OCI-M1 (cell line): Measurements from ENCODE around the gene ZFYVE28.

Experiments used
- DNase-seq: peaks from one replicate; lab custom pipeline; 2025; lab: John Stamatoyannopoulos, UW

Gene ZFYVE28

DNA sequence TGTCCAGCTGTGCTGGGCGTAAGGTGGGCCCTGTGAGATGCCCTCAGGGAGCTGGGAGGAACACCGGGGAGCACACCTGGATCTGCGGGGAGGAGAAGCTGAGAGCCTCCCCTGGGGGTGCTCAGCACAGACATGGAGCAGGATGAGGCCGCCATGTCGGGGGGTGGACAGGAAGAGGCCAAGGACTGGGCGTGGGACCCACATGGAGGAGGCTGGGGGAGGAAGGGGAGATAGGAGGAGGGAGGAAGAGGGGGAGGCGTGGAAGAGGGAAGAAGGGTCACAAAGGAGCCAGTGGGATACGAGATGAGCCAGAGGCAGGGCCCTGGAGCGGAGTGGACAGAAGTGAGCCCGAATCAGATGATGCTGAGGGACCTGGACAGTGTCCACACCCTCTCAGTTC lies 66.3 kb downstream of the ZFYVE28 start:
- DNase-seq, result no peak

DNA sequence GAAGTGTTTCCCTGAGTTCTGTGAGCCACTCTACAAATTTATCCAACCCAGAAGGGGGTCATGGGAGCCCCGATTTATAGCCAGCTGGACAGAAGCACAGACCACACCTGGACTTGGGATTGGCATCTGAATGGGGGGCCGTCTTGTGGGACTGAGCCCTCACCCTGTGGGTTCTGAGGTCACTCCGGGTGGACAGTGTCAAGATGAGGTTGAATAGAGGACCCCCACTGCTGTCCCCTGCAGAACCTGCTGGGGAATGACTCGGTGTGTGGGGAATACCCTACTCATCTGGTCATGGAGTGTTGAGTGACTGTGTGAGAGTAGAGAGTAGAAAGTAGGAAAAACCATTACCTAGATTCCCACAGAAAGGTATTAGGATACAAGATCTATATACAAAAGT lies 67.5 kb downstream of the ZFYVE28 start:
- DNase-seq, result no peak

DNA sequence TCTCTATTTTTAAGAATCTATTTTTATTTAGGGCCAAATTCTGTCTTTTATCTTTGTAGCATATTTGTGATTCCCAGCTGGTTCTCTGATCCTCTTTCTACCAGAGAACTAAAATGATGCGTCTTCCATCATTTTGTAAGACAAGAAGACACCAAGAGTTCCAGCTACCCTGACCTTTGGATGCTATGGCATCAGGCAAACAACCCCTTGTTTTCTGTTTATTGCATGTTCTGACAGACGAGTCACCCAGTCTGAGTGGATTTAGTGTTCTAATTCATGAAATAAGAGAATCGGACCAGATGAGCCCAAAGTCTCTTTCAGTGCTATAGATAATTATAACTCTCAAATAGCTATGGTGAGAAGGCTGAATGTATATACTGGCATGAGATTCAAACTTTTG lies 69.7 kb downstream of the ZFYVE28 start:
- no peak for DNase-seq

- no peak for DNase-seq
Observed at GRCh38 chr4:2347190-2347589, 71.3 kb downstream of the ZFYVE28 start.

GRCh38 chr4:2343476-2343875 lies 75.0 kb downstream of the ZFYVE28 start:
- DNase-seq, result no peak

DNA sequence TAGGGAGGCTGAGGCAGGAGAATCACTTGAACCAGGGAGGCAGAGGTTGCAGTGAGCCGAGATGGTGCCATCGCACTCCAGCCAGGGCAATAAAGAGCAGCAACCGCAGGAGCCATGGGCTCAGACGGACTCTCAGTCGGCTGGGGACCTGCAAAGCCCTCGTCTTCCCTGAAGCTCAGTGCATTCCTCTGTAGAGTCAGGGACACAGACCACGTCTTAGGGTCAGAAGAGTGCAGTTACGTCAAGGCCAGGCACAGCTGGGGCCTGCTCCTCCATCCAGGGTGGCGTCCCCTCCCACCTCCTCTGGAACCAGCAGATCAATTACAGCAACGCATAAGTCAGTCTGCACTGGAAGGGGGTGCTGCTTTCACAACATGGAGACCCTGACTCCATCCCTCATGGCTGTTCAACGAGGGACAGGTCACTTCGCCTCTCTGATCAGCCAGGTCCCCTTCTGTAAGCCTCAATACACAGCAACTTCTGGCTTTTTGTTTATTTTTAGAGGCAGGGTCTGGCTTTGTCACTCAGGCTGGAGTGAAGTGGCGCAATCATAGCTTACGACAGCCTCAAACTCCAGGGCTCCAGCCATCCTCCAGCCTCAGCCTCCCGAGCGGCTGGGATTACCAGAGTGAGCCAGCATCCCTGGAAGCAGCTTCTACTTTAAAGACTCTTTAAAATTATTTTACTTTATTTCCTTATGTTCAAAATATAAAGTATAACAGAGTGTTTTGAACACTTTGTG lies 76.4 kb downstream of the ZFYVE28 start:
- no peak for DNase-seq

DNA sequence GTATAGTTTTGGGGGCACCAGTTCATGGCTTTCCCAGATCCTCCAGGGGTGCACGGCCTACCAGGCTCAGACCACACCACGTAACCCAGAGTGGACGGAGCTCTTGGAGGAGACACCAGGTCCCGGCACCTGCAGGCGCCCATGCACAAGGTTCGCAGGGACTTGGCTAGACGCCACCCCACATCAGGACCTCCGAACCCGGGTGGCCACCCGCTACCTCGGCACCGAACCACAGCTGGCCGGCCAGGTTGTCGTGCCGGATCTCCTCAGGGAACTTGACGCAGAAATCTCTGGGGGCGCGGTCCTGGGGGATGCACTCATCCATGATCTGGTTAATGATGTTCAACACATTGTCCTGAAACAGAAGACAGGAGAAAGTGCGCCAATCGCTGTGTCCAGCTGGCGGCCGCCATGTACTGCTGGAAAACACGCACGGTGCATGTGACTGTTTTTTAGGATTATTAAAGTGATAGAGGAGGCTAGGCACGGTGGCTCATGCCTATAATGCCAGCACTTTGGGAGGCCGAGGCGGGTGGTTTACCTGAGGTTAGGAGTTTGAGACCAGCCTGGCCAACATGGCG lies 77.1 kb downstream of the ZFYVE28 start:
- no peak for DNase-seq

DNA sequence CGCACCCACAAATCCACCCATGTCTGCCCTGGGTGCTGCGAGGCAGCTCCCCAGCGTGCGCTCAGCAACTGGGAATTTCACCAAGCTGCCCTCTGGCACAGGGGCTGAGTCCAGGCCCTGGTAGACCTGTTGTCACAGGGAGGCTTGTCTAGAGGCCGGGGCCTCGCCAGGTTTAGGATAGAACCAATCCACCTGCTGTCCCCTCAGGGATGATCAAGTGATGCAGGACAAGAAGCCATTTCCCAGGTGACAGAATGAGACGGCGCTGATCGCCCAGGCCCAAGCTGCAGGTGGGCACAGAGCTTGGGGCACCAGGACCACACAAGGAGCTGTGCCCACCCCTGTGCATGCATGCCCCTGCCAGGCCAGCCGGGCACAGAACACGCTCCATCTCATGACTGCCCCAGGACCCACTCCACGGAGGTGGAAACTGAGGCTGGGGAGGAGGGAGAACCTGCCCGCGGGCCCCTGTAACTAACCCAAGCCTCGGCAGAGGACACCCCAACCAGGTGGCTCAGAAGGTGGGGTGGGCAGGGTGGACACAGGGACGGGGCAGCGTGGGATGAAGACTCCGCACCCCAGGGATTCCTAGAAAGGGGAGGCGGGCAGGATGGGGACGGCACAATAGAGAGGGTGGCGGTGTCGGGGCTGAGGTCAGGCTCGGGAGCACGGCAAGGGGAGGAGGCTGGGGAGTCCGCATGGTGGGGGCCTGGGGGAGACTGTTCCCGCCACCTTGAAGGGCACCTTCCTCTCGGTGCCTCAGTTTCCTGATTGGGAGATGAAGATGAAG lies 78.0 kb downstream of the ZFYVE28 start:
- DNase-seq, result no peak

DNA sequence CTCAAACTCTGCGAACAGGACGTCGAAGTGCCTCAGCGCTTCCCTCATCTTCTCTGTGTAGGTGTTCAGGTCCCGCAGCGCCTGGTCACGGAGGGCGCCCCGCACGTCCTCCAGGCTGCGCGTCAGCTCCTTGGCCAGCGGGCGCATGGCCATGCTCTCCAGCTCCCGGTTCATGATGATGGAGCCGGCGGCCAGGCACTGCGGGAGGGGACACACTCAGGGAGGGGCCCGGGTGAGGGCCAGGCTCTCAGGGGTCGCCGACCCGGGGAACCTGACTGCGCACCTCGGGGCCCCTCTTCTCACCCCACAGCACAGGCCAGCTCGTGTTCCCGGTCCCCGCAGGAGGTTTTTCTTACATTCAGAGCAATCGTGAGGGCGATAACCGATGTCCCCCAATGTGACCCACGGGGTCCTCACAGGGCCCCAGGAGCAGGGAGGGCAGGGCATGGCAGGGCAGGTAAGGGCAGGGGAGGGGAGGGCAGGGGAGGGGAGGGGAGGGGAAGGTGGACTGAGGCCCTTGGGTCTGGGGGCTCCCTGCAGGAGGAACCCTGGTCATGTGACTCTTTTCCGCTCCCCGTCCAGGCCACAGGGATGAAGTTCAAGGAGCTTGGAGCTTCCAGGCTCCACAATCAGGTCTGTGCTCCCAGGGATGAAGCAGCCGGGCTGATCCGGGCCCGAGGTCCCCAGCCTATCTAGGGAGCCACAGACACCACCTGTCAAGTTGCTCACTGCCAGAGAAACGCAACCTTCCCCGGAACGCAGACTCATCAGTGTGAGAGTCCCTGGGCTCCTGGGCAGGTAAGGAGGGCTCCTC lies 78.8 kb downstream of the ZFYVE28 start:
- no peak for DNase-seq

DNA sequence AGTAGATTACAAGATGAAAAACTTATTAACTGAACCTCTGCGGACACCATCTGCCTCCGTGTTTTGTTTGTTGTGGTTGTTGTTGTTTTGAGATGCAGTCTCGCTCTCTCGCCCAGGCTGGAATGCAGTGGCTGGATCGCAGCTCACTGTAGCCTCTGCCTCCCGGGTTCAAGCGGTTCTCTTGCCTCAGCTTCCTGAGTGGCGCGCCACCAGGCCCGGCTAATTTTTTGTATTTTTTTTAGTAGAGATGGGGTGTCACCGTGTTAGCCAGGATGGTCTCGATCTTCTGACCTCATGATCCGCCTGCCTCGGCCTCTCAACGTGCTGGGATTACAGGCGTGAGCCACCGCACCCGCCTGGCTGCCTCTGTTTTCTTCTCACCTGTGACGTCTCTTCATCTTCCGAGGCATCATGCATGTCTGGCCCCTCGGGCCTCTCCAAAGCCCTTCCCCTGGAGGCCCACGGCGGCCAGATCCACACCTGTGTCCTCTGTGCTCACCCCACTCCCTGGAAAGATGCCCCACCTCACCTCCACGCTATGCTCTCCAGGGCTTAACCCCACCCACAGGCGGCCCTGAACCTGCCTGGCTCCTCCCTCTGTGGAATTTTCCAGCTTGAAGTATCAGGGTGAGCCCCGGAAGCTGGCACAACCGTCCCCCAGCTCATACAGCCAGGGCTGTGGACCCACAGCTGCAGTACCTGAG lies 79.5 kb downstream of the ZFYVE28 start:
- DNase-seq, result no peak

- DNase-seq, result no peak
Observed at GRCh38 chr4:2337896-2338295, 80.5 kb downstream of the ZFYVE28 start.

DNA sequence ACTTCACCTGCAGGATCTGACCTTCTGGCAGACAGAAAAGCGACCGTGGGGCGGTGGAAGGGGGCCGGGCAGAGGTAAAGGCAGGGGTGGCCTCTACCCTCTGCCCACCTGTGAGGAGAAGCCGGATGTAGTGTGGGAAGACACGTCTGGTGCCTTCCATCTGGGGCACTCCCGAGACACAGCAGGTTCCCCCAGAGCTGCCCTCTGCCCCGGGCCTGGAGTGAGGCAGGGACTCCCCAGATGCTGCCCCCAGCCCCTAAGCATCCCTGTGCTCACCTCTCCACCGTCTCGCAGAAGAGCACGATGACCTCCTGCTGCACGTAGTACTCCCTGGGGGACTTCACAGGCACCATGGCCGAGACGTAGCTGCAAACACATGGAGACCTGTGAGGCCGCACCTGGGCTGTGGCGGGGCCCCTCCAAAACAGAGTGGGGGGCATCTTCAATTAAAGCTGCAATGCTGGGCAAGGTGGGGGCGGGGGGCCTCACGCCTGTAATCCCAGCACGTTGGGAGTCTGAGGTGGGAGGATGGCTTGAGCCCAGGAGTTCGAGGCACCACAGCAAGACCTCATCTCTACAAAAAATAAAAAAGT lies 81.2 kb downstream of the ZFYVE28 start:
- no peak for DNase-seq

- DNase-seq, result no peak
Observed at GRCh38 chr4:2336659-2337058, 81.8 kb downstream of the ZFYVE28 start.

DNA sequence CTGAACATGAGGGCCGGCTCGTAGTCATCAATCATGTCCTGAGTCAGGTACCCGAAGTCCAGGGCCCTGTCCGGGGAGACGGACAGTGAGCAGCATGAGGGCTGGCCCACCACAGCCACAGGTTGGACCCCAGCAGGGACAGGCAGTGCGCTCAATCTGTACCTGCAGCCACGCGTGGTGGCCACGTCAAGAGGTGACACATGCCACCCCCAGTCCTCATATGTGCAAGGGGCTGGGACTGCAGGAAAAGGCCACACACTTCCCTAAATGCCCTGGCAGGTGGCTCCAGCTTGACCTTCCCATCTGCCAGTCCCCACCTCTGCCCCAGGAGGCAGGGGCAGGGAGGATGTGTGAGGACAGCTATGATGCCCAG lies 82.7 kb downstream of the ZFYVE28 start:
- DNase-seq, result no peak

GRCh38 chr4:2334826-2335728 lies 83.4 kb downstream of the ZFYVE28 start:
- no peak for DNase-seq

GRCh38 chr4:2333916-2334644 lies 84.4 kb downstream of the ZFYVE28 start:
- no peak for DNase-seq

- DNase-seq, result no peak
Observed at GRCh38 chr4:2333356-2333841, 85.0 kb downstream of the ZFYVE28 start.

DNA sequence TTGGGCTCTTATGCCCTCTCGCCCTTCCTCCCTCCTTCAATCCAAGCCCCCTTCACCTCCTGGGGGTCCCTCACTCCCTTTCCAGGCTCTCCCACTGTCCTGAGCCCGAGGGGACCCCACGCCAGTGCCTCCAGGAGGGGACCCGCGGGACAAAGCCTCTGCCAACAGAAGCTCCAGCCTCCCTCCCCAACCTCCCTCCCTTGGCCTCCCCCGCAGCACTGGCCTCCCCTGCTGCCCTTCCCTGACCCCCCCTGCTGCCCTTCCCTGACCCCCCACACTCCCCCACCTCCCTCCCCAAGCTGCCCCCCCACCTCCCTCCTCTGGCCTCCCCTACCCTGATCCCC lies 85.5 kb downstream of the ZFYVE28 start:
- DNase-seq, result no peak

GRCh38 chr4:2332201-2332975 lies 86.1 kb downstream of the ZFYVE28 start:
- no peak for DNase-seq
